SIG-M5 (cell line): Measurements from ENCODE around the gene KCNIP1.
"Not testable (repeated sequence)": the region's sequence is repeated elsewhere in the genome, so short reads cannot be mapped to it uniquely, and the experiment has no call there.

Source experiments
- DNase-seq: peaks from one replicate; lab custom pipeline; 2025; lab: John Stamatoyannopoulos, UW

KCNIP1 gene

DNA sequence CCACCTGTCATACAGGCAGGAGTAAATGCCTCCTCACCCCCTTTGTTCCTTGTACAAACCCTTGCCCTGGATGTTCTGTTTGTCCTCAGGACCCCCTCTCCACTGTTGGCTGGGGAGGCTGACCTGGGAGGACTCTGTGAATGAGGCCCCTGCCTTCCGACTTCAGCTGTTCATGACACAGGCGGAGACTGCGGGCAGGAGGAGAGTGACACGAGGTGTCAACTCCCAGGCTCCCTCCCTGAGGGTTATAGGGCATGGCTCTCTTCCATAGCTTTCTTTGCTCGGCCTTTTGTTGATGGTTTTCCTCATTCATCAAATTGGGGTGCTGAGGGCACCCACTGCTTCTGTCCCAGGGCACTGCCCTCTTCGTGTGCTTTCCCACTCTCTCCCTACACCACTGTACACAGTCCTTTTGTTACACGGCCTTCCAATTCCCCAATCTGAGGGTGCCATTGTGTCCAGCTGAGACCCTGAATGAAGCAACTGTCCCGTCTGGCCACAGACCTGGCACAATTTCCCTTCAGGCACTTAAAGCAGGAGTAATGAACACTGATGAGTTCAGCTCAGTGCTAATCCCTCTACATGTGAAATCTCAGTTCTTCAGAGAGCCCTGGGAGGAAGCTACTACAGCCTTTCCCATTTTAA is 33.8 kb downstream of the KCNIP1 start:
- no peak for DNase-seq

DNA sequence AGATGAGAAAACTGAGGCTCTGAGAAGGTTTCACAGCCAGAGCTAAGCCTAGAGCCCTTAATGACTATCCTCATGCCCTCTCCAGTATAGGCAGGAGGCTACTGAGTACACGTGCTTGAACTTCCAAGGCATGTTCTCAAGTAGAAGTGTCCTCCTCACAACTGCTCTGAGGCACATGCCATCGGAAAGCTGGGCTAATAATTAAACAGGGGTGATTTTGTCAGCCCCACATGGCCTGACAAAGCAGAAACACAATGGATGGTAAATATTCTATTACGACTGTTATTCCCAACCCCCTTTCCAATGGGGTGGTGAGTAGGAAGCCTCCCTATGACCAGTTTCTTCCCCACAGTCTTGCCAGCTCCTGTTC is 34.3 kb downstream of the KCNIP1 start:
- DNase-seq = no peak

- no peak for DNase-seq
These were observed 35.1 kb downstream of the KCNIP1 start for GRCh38 chr5:170538696-170539586.

DNA sequence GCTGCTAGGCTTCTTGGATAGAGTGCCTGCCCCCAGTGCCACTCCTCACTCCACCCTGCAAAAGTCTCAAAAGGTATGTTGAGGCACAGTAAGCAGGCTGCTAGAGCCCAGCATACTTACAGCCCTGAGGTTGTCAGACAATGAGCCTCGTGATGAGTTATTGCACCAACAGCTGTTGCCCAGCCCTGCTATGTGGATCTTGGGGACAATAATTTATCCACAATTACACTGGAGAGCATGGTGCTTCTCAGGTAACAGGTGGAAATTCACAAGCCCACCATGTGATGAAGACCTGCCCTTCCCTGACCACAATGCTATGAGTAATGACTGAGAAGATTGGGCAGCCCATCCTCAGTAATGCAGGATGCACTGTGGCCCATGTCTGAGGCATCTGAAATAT is 36.5 kb downstream of the KCNIP1 start:
- DNase-seq = no peak

- no peak for DNase-seq
These were observed 37.4 kb downstream of the KCNIP1 start for GRCh38 chr5:170541146-170541769.

DNA sequence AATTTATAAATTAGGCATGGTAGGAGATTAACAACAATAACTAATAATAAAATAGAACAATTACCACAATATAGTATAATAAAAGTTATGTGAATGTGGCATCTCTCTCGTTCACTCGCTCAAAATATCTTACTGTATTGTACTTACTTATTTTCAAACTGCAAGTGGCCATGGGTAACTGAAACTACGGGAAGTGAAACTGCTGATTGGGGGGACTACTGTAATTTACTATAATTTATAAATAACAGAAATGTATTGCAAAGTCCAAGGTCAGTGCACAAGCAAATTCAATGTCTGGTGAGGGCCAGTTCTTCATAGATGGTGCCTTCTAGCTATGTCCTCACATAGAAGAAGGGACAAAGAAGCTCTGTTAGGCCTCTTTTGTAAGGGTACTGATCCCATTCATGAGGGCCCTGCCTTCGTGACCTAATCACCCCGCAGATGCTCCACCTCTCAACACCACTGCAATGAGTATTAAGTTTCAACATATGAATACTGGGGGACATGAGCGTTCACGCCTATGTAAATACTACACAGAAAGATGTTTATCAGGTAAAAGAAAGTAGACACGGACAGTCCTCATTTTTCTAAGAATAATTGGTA is 39.0 kb downstream of the KCNIP1 start:
- no peak for DNase-seq

GRCh38 chr5:170545313-170545712 is 41.5 kb downstream of the KCNIP1 start:
- no peak for DNase-seq

GRCh38 chr5:170545811-170546210 is 42.0 kb downstream of the KCNIP1 start:
- DNase-seq = no peak

DNA sequence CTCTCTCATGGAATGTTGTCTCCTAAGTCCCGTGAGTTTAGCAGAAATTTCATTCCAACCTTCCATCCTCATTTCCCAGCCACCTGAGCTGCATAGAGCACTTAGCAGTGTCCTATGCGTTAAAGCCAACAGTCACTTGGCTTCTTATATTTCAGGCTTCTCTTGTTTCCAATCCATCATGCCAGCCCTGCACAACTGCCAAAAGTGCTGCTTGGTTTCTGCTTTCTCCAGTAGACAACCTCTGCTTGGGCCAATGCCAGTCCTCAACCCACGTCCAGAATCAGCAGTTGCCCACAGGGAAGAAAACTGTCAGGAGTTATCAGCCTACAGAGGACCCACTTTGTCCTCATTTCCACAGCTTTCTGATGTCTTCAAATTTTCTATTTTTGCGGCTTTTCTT is 42.5 kb downstream of the KCNIP1 start:
- no peak for DNase-seq

GRCh38 chr5:170550382-170550781 is 46.6 kb downstream of the KCNIP1 start:
- not testable (repeated sequence) for DNase-seq

DNA sequence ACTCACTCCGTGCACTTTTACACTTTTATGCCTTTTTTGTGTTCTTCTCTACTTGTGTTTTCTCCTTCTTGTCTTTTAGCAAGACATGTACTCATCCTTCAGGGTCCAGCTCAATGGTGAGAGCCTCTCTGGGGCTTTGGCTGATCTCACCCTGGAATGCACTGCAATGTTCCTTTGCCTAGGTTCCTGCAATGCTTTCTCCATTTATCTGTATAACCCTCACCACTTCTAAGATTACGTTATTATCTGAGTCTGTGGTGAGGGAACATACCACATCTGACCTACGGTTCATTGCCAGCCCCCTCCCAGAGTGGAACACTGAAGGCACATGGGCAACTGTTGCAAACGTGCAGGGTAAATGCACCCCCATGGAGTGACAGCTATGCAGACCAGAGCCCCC is 47.3 kb downstream of the KCNIP1 start:
- DNase-seq = no peak

GRCh38 chr5:170551622-170552021 is 47.8 kb downstream of the KCNIP1 start:
- DNase-seq = no peak

- no peak for DNase-seq
These were observed 48.8 kb downstream of the KCNIP1 start for GRCh38 chr5:170552621-170553115.

DNA sequence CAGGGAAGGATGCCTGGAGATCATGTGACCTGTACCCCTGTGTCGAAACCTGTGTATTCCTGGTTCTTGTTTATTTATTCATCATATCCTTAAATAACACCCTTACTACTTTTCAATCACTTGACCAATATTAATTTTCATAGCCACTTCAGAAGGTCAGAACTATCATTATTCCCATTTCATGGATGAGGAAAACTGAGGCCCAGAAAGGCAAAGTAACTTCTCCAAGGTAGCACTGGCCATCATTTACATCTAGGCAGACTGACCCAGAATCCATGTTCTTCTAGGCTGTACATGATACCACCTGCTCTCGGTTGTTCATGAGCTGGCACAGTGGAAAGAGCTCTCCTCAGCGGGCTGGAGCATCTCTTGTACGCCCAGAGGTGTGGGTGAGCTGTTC is 49.4 kb downstream of the KCNIP1 start:
- no peak for DNase-seq

GRCh38 chr5:170554521-170555267 is 50.9 kb downstream of the KCNIP1 start:
- no peak for DNase-seq

DNA sequence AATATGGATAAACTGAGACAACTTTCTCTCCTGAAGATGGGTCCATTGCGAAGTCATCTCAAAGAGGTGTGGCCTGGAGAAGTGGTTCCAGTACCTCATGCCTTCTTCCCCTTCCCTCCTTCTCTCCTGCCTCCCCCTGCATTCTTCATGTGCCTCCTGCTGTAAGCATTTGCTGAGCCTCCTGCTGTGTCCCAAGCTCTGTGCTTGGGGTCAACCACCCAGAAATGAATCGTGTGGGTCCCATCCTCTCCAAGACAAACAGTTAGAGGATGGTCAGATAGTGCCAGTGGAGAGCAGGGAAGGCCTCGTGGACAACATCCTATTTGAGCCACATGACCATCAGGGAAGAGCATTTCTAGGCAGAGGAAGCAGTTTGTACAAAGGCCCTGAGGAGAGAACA is 53.5 kb downstream of the KCNIP1 start:
- no peak for DNase-seq

DNA sequence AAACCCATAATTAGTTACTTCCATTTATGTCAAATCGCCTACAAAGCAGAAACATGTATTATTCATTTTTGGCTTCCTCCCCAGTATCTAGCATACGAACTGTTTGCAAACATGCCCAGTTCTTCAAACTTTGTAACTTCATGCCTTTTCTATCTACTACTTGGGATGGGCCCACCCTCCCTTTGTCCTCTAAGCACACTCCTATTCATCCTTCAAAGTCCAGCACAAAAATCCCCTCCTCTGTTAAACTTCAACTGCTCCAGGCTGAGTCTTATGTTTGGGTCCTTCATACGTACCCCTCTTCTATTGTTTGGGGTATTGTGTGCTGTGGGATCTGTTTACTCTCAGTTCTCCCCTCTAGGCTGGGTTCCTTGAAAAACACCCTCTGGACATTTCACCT is 55.5 kb downstream of the KCNIP1 start:
- no peak for DNase-seq

DNA sequence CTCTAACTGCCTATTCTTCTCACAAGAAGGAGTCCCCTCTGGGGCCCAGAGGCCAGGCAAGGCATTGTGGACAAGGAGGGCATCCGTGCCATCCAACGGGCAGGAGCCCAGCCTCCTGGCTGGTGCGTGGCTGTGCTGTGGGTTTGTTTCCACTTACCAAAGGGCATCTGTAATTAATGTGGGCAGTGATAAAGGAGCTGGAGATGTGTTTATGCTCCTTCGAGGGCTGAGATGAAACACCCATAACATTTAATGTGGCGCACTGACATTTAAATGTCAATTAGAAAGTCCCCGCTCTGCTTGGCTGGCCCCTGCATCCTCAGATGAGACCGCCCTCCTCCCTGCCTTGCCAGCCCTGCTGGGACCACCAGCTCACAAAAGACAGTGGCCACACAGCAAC is 57.1 kb downstream of the KCNIP1 start:
- DNase-seq = no peak

GRCh38 chr5:170562166-170562874 is 58.5 kb downstream of the KCNIP1 start:
- no peak for DNase-seq

- no peak for DNase-seq
These were observed 59.0 kb downstream of the KCNIP1 start for GRCh38 chr5:170562875-170563228.
